GM12878 (cell line): ENCODE results near the gene CSF1. TPM values are rescaled to one million over a fixed set of nuclear protein-coding genes. Genes with fewer than 3 reads are reported as not detected.

Experiments
- CHD1 ChIP-seq: IDR thresholded peaks from 2 replicates; pipeline ENCODE4 v1.6.1; 2012; ENCODE audit warnings: low read depth, low read length, improper control_type of control experiment
- EZH2 ChIP-seq: IDR thresholded peaks from 2 replicates; pipeline ENCODE4 v1.6.1; 2012; ENCODE audit warnings: low read depth, mild to moderate bottlenecking, control low read depth, inconsistent platforms, low read length, borderline replicate concordance; ENCODE audit not compliant: control insufficient read depth
- KDM1A ChIP-seq: fragments of 200-600 bp; sonication (generic); IDR thresholded peaks from 2 replicates; pipeline ENCODE4 v1.6.1; 2016; ENCODE audit warnings: borderline replicate concordance
- MEF2B ChIP-seq: fragments of 450-650 bp; IDR thresholded peaks from 2 replicates; pipeline ENCODE4 v1.6.1; 2018; ENCODE audit warnings: mild to moderate bottlenecking, moderate library complexity; ENCODE audit not compliant: partially characterized antibody, poor library complexity, severe bottlenecking
- MTA3 ChIP-seq: IDR thresholded peaks from 2 replicates; pipeline ENCODE4 v1.6.1; 2012; ENCODE audit warnings: low read length, inconsistent platforms, borderline replicate concordance
- NFIC ChIP-seq: IDR thresholded peaks from 2 replicates; pipeline ENCODE4 v1.6.1; 2012; ENCODE audit warnings: low read depth, mild to moderate bottlenecking, inconsistent platforms, low read length, moderate library complexity
- STAT3 ChIP-seq: IDR thresholded peaks from 2 replicates; pipeline ENCODE4 v1.6.1; 2011; ENCODE audit warnings: low read depth, low read length, improper control_type of control experiment
- TCF3 ChIP-seq: IDR thresholded peaks from 2 replicates; pipeline ENCODE4 v1.6.1; 2012; ENCODE audit warnings: low read depth, mild to moderate bottlenecking, low read length, borderline replicate concordance; ENCODE audit not compliant: insufficient read depth
- polyA plus RNA-seq, 11 experiments: library from polyadenylated mRNA; depleted of rRNA in 4 of 11; unstranded in 6 of 11; stranded (reverse) in 5 of 11; fragments of >200 nt; fragmentation: Nextera tagmentation in 4 of 11; fragmentation: Illumina TruSeq in 1 of 11; extraction: Ambion mirVana in 4 of 11; extraction: Trizol in 1 of 11; gene quantifications; 1 replicate in 1 of 11; 2 replicates in 10 of 11; pipeline versions ENCODE4 v1.2.1 to v1.2.3, GENCODE V29; 2011 to 2016; ENCODE audit warnings: inconsistent platforms in 2 of 11, missing spikeins in 2 of 11, low read depth in 1 of 11
- total RNA-seq, 4 experiments: library from RNA; depleted of rRNA in 3 of 4; stranded (reverse); fragments of >200 nt in 3 of 4; fragmentation: Illumina TruSeq in 1 of 4; extraction: Trizol in 1 of 4; gene quantifications; 2 replicates each; pipeline versions ENCODE4 v1.2.1 to v1.2.3, GENCODE V29; 2013 to 2021
- TF ChIP-seq, protein P1 (sequence below): fragments of 450-650 bp; IDR thresholded peaks from 2 replicates; pipeline ENCODE4 v1.6.1; 2018; ENCODE audit warnings: mild to moderate bottlenecking, low read depth, moderate library complexity; ENCODE audit not compliant: partially characterized antibody
- TF ChIP-seq, protein P2 (sequence below): IDR thresholded peaks from 2 replicates; pipeline ENCODE4 v1.6.1; 2012; ENCODE audit warnings: low read length, inconsistent platforms
- TF ChIP-seq, protein P3 (sequence below): fragments of 450-650 bp; IDR thresholded peaks from 2 replicates; pipeline ENCODE4 v1.6.1; 2017; ENCODE audit warnings: mild to moderate bottlenecking, moderate library complexity
- TF ChIP-seq, protein P4 (sequence below): IDR thresholded peaks from 2 replicates; pipeline ENCODE4 v1.6.1; 2012; ENCODE audit warnings: low read depth, low read length, improper control_type of control experiment
- TF ChIP-seq, protein P5 (sequence below): fragments of 450-650 bp; IDR thresholded peaks from 2 replicates; pipeline ENCODE4 v1.6.1; 2017; ENCODE audit warnings: antibody characterized with exemption, mild to moderate bottlenecking, moderate library complexity
- TF ChIP-seq, protein P6 (sequence below): fragments of 450-650 bp; IDR thresholded peaks from 2 replicates; pipeline ENCODE4 v1.6.1; 2017; ENCODE audit warnings: low read depth, mild to moderate bottlenecking, moderate library complexity

The CSF1 gene
- total and polyA plus RNA-seq, 10 of the 15 experiments (the other 5 are each of a cell fraction or from before 2014, with no cell fraction given) = 1.2 to 32.4 (median 13.0) TPM

DNA sequence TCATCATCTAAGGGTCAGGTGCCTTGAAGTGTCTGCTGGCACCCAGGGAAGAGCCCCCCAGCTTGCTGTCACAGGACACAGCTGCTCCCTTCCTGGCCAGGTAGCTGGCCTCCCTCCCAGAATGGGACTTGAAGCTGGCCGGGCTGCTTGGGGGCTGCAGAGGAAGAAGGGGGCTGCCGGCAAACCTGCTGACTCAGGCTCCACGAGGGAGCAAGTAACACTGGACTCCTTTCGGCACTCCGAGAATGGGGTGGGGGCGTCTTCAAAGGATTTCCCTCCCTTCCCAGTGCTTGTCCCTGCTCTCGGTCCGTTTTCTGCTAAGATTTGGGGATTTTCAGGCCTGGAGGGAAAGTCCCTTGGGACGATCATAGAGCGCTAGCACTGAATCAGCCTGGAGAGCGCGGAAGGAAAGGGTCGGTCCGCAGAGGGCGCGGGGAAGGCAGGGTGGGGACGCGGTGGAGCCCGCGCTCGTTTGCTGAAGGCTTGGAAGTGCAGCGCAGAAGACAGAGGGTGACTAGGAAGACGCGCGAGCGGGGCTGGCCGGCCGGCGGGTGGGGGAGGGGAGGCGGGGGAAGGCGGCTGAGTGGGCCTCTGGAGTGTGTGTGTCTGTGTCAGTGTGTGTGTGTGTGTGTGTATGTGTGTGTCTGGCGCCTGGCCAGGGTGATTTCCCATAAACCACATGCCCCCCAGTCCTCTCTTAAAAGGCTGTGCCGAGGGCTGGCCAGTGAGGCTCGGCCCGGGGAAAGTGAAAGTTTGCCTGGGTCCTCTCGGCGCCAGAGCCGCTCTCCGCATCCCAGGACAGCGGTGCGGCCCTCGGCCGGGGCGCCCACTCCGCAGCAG lies at the start of gene CSF1 (continued):
- TF ChIP-seq, protein P1, sequence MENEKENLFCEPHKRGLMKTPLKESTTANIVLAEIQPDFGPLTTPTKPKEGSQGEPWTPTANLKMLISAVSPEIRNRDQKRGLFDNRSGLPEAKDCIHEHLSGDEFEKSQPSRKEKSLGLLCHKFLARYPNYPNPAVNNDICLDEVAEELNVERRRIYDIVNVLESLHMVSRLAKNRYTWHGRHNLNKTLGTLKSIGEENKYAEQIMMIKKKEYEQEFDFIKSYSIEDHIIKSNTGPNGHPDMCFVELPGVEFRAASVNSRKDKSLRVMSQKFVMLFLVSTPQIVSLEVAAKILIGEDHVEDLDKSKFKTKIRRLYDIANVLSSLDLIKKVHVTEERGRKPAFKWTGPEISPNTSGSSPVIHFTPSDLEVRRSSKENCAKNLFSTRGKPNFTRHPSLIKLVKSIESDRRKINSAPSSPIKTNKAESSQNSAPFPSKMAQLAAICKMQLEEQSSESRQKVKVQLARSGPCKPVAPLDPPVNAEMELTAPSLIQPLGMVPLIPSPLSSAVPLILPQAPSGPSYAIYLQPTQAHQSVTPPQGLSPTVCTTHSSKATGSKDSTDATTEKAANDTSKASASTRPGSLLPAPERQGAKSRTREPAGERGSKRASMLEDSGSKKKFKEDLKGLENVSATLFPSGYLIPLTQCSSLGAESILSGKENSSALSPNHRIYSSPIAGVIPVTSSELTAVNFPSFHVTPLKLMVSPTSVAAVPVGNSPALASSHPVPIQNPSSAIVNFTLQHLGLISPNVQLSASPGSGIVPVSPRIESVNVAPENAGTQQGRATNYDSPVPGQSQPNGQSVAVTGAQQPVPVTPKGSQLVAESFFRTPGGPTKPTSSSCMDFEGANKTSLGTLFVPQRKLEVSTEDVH = no peak
- TF ChIP-seq, protein P2, sequence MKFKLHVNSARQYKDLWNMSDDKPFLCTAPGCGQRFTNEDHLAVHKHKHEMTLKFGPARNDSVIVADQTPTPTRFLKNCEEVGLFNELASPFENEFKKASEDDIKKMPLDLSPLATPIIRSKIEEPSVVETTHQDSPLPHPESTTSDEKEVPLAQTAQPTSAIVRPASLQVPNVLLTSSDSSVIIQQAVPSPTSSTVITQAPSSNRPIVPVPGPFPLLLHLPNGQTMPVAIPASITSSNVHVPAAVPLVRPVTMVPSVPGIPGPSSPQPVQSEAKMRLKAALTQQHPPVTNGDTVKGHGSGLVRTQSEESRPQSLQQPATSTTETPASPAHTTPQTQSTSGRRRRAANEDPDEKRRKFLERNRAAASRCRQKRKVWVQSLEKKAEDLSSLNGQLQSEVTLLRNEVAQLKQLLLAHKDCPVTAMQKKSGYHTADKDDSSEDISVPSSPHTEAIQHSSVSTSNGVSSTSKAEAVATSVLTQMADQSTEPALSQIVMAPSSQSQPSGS = no peak
- no peak for TF ChIP-seq EZH2
- TF ChIP-seq, protein P3, sequence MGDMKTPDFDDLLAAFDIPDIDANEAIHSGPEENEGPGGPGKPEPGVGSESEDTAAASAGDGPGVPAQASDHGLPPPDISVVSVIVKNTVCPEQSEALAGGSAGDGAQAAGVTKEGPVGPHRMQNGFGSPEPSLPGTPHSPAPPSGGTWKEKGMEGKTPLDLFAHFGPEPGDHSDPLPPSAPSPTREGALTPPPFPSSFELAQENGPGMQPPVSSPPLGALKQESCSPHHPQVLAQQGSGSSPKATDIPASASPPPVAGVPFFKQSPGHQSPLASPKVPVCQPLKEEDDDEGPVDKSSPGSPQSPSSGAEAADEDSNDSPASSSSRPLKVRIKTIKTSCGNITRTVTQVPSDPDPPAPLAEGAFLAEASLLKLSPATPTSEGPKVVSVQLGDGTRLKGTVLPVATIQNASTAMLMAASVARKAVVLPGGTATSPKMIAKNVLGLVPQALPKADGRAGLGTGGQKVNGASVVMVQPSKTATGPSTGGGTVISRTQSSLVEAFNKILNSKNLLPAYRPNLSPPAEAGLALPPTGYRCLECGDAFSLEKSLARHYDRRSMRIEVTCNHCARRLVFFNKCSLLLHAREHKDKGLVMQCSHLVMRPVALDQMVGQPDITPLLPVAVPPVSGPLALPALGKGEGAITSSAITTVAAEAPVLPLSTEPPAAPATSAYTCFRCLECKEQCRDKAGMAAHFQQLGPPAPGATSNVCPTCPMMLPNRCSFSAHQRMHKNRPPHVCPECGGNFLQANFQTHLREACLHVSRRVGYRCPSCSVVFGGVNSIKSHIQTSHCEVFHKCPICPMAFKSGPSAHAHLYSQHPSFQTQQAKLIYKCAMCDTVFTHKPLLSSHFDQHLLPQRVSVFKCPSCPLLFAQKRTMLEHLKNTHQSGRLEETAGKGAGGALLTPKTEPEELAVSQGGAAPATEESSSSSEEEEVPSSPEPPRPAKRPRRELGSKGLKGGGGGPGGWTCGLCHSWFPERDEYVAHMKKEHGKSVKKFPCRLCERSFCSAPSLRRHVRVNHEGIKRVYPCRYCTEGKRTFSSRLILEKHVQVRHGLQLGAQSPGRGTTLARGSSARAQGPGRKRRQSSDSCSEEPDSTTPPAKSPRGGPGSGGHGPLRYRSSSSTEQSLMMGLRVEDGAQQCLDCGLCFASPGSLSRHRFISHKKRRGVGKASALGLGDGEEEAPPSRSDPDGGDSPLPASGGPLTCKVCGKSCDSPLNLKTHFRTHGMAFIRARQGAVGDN = no peak
- TF ChIP-seq, protein P4, sequence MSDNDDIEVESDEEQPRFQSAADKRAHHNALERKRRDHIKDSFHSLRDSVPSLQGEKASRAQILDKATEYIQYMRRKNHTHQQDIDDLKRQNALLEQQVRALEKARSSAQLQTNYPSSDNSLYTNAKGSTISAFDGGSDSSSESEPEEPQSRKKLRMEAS = peak; percentile 35; the same call in 1 of the 2 replicates
- TF ChIP-seq MEF2B = peak; percentile 67
- TF ChIP-seq NFIC = no peak
- TF ChIP-seq, protein P5, sequence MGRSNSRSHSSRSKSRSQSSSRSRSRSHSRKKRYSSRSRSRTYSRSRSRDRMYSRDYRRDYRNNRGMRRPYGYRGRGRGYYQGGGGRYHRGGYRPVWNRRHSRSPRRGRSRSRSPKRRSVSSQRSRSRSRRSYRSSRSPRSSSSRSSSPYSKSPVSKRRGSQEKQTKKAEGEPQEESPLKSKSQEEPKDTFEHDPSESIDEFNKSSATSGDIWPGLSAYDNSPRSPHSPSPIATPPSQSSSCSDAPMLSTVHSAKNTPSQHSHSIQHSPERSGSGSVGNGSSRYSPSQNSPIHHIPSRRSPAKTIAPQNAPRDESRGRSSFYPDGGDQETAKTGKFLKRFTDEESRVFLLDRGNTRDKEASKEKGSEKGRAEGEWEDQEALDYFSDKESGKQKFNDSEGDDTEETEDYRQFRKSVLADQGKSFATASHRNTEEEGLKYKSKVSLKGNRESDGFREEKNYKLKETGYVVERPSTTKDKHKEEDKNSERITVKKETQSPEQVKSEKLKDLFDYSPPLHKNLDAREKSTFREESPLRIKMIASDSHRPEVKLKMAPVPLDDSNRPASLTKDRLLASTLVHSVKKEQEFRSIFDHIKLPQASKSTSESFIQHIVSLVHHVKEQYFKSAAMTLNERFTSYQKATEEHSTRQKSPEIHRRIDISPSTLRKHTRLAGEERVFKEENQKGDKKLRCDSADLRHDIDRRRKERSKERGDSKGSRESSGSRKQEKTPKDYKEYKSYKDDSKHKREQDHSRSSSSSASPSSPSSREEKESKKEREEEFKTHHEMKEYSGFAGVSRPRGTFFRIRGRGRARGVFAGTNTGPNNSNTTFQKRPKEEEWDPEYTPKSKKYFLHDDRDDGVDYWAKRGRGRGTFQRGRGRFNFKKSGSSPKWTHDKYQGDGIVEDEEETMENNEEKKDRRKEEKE = no peak
- no peak for TF ChIP-seq MTA3
- TF ChIP-seq, protein P6, sequence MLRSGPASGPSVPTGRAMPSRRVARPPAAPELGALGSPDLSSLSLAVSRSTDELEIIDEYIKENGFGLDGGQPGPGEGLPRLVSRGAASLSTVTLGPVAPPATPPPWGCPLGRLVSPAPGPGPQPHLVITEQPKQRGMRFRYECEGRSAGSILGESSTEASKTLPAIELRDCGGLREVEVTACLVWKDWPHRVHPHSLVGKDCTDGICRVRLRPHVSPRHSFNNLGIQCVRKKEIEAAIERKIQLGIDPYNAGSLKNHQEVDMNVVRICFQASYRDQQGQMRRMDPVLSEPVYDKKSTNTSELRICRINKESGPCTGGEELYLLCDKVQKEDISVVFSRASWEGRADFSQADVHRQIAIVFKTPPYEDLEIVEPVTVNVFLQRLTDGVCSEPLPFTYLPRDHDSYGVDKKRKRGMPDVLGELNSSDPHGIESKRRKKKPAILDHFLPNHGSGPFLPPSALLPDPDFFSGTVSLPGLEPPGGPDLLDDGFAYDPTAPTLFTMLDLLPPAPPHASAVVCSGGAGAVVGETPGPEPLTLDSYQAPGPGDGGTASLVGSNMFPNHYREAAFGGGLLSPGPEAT = 0 out of 2 replicates have a peak, but pooled peaks have one; percentile 35
- no peak for TF ChIP-seq STAT3
- no peak for TF ChIP-seq KDM1A
- no peak for TF ChIP-seq CHD1
- TF ChIP-seq TCF3 = no peak; the same call in 1 of the 2 replicates
